Panc1 (cell line): ENCODE measurements around the gene AKAP13. TPM values are rescaled to one million over a fixed set of nuclear protein-coding genes. Genes with fewer than 3 reads are reported as not detected.
A peak's percentile ranks its signal among the peaks of the same experiment; 100 is the strongest.

ENCODE experiments used
- ATAC-seq: fragments of 200-7000 bp; cut with Tn5 transposase; 2 replicates; pipeline ENCODE4 v1.9.1; 2020; ENCODE audit warnings: mild to moderate bottlenecking, moderate library complexity
- BruUV-seq: library from RNA; stranded (reverse); fragments of 400-500 nt; replicated peaks from 2 replicates; lab custom pipeline; 2021; lab: Mats Ljungman, UMichigan
- CTCF ChIA-PET: fragments of 300-600 bp; sonication (Branson Sonifier 250); formaldehyde crosslinking; loops from one replicate; lab custom pipeline; 2022; ENCODE audit warnings: antibody characterized with exemption; lab: Charles Lee
- POLR2A ChIA-PET: fragments of 300-600 bp; sonication (Branson Sonifier 250); formaldehyde crosslinking; loops from one replicate; lab custom pipeline; 2022; ENCODE audit warnings: antibody characterized with exemption; lab: Charles Lee
- DNase-seq: peaks from one replicate; pipeline ENCODE4 v3.0.0-alpha.2; 2010; ENCODE audit warnings: low read depth, low spot score
- H3K27ac ChIP-seq: 2 replicates; pipeline ENCODE4 v1.5.1; 2011; ENCODE audit warnings: mild to moderate bottlenecking, low read length, inconsistent platforms
- H3K27me3 ChIP-seq: fragments of 200-500 bp; sonication (Bioruptor generic); 2 replicates; pipeline ENCODE4 v1.6.0; 2014; ENCODE audit warnings: low read length, inconsistent platforms; ENCODE audit not compliant: control insufficient read depth, insufficient read depth
- H3K36me3 ChIP-seq: fragments of 200-500 bp; sonication (Bioruptor generic); 2 replicates; pipeline ENCODE4 v1.5.1; 2014; ENCODE audit warnings: inconsistent platforms, mild to moderate bottlenecking, low read length, moderate library complexity; ENCODE audit not compliant: control insufficient read depth, insufficient read depth
- H3K4me1 ChIP-seq: 2 replicates; pipeline ENCODE4 v1.5.1; 2011; ENCODE audit warnings: inconsistent platforms, mild to moderate bottlenecking, low read length, moderate library complexity; ENCODE audit not compliant: control insufficient read depth, insufficient read depth
- H3K4me3 ChIP-seq, 2 experiments: 2 replicates each; pipeline ENCODE4 v1.5.1; 2011 to 2012; ENCODE audit warnings: low read depth in 2 of 2, low read length in 2 of 2, mild to moderate bottlenecking in 2 of 2, inconsistent platforms in 1 of 2, moderate library complexity in 1 of 2
- H3K9me3 ChIP-seq: fragments of 200-500 bp; sonication (Bioruptor generic); 2 replicates; pipeline ENCODE4 v1.5.1; 2014; ENCODE audit warnings: low read depth, mild to moderate bottlenecking, inconsistent platforms, low read length, moderate library complexity; ENCODE audit not compliant: control insufficient read depth, insufficient read depth
- CTCF ChIP-seq: fragments of 450-650 bp; IDR thresholded peaks from 2 replicates; pipeline ENCODE4 v1.5.1; 2017; ENCODE audit warnings: mild to moderate bottlenecking
- POLR2AphosphoS5 ChIP-seq: IDR thresholded peaks from 2 replicates; pipeline ENCODE4 v1.6.1; 2012; ENCODE audit warnings: mild to moderate bottlenecking, low read depth, low read length, moderate library complexity
- REST ChIP-seq, 2 experiments: IDR thresholded peaks; 2 replicates each; pipeline ENCODE4 v1.6.1; 2011 to 2012; ENCODE audit warnings: low read depth in 2 of 2, control low read depth in 1 of 2, low read length in 1 of 2, mild to moderate bottlenecking in 1 of 2, moderate library complexity in 1 of 2; ENCODE audit not compliant: insufficient read depth in 1 of 2
- SIN3A ChIP-seq: IDR thresholded peaks from 2 replicates; pipeline ENCODE4 v1.6.1; 2012; ENCODE audit warnings: low read depth, mild to moderate bottlenecking, low read length, moderate library complexity, borderline replicate concordance; ENCODE audit not compliant: insufficient read depth
- TCF7L2 ChIP-seq: IDR thresholded peaks from 2 replicates; pipeline ENCODE4 v1.6.1; 2011; ENCODE audit warnings: mild to moderate bottlenecking, low read depth, low read length, inconsistent platforms
- in situ Hi-C: cut with HindIII; loops from 2 replicates; pipeline ENCODE4 v1.10.0; 2016; ENCODE audit warnings: low sequenced_read_pairs, low pct_unique_long_range_greater_than_20kb
- intact Hi-C: fragments of 100-400 bp; cut with micrococcal nuclease; formaldehyde crosslinking; loops from one replicate; pipeline ENCODE4 v1.10.0; 2022; ENCODE audit not compliant: unreplicated experiment
- total RNA-seq: library from RNA; stranded (reverse); gene quantifications from one replicate; pipeline ENCODE4 v1.2.1, GENCODE V29; 2021; ENCODE audit not compliant: unreplicated experiment

AKAP13 gene
- total RNA-seq, 1 experiment from 2014 or later: 94.2 TPM

GRCh38 chr15:85393210-85393609, 12.8 kb downstream of the AKAP13 start:
- no peak overlapping the region for H3K27ac ChIP-seq
- intact Hi-C loops: no loop called here

GRCh38 chr15:85394554-85395333, 14.3 kb downstream of the AKAP13 start:
- Histone ChIP-seq H3K36me3 (no peaks in the 10 kb centered on the region), H3K27me3 (no peaks in the 10 kb centered on the region), H3K9me3 (no peaks in the 10 kb centered on the region), H3K4me3 (no peak overlapping the region), H3K27ac (peak overlapping the region; percentile 18), H3K4me1 (peaks cover 34% of the 10 kb centered on the region)
- POLR2A ChIA-PET: no interaction called here
- DNase-seq: no peak
- in situ Hi-C loops (no loop called here), intact Hi-C loops (no loop called here)
- no TSS peak for BruUV-seq
- CTCF ChIA-PET: interaction anchor here (0.6 kb wide), 1 partner anchor 46 kb away, joined by 4 read pairs; no protein-coding TSS in a partner anchor
- no peak for TF ChIP-seq TCF7L2
- no peak for TF ChIP-seq POLR2AphosphoS5
- no peak for TF ChIP-seq CTCF
- TF ChIP-seq SIN3A: no peak
- no peak for TF ChIP-seq REST (IDR thresholded peaks at IDR 0.05; ENCODE audit: insufficient read depth in 1 of 2, low read depth in 2 of 2, low read length in 1 of 2)
- ATAC-seq: peak; percentile 43; the same call in 1 of the 2 replicates

More at GRCh38 chr15:85393210-85393609, 12.8 kb downstream of the AKAP13 start:
- Histone ChIP-seq H3K36me3 (no peaks in the 10 kb centered on the region), H3K4me1 (peaks cover 39% of the 10 kb centered on the region), H3K27me3 (no peaks in the 10 kb centered on the region), H3K9me3 (no peaks in the 10 kb centered on the region), H3K4me3 (no peak overlapping the region)
- no peak for DNase-seq
- BruUV-seq: no TSS peak
- POLR2A ChIA-PET: no interaction called here
- CTCF ChIA-PET: no interaction called here
- in situ Hi-C loops: no loop called here
- ATAC-seq: no peak
- TF ChIP-seq REST (IDR thresholded peaks at IDR 0.05; ENCODE audit: insufficient read depth in 1 of 2, low read depth in 2 of 2, low read length in 1 of 2) (no peak), POLR2AphosphoS5 (no peak), SIN3A (no peak), TCF7L2 (no peak), CTCF (no peak)
